ENCODE results near the gene LYRM4.

The LYRM4 gene

DNA sequence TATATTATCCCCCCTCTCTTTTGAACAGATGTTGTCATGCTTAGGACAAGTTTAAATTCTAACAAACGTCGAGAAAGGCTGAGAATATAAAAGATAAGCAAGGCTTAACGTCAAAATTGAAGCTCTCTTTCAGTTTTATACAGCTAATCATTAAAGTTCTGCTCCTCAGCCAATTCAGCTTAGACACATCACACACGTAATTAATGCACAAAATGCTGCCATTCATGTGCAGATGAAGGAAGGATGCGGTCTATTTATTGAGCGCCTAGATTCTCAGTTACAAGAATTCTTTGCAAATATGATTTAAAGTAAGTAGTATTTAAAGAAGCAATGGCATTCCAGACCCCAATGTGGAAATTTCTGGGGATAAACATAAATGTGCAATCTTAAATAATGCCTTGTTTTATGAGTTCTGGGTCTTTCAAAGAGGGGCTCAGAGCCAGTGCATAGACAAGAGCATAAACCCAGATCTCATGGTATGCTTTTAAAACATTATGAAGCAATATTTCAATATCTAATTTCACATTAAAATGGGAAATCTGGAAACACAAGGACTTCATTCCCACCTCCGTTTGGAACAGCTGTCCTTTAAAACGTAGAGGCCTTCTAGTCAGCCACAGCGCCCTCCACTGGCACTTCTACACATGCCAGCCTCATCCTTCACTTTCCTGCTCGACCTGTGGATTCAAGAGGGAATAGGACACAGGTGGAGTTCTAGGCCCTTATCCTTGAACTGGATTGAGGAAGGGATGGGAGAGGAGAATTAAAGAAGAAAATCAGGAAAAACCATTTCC lies 85.8 kb downstream of the LYRM4 start:
- peak; percentile 53 for DNase-seq (ENCODE audit: low spot score)

GRCh38 chr6:5174244-5174643 lies 86.5 kb downstream of the LYRM4 start:
- peak; percentile 79 for DNase-seq (ENCODE audit: low spot score)

DNA sequence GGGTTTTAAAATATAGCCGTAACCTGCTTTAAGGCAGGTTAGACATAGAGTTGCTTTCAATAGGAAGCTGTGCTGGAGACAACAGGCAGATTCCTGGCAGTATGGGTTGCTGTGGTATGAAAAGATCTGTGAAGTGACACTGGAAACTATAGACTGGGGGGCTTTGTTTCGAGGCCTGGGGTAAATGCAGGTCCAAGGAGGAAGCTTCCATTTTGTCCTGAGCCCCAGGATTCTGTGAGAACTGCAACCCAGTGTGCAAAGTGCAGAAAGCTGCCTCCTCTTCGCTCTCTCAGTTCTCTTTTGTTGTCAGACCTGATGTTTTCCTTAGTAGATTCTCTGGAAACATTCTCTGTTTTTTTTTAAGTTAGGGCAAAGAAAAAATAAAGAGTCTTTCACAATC lies 86.9 kb downstream of the LYRM4 start:
- no peak for DNase-seq (ENCODE audit: low spot score)

DNA sequence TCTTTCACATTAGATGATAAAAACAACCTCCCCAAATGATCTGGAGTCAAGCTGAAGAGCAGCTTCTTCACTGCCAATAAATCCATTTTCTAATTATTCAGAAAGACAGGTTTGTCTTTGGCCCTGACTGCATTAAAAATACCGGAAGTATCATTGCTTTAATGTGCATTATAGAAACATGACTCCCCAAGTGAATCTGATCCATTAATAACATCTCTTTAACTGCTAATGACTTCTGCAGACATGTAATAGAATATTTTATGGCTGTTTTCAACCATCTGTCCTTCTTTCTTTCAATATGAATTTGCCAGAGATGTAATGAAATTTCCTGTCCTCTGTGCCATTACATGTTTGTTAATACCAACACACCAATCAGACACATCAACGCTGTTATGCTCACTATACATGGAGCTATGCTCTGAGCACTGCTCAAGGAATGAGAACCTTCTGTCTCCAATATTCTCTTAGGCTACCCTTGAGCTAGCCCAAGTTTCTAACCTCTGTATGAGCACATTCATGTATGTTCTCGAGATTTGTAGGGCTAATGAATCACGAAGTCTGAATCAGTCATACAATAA lies 87.8 kb downstream of the LYRM4 start:
- no peak for DNase-seq (ENCODE audit: low spot score)

DNA sequence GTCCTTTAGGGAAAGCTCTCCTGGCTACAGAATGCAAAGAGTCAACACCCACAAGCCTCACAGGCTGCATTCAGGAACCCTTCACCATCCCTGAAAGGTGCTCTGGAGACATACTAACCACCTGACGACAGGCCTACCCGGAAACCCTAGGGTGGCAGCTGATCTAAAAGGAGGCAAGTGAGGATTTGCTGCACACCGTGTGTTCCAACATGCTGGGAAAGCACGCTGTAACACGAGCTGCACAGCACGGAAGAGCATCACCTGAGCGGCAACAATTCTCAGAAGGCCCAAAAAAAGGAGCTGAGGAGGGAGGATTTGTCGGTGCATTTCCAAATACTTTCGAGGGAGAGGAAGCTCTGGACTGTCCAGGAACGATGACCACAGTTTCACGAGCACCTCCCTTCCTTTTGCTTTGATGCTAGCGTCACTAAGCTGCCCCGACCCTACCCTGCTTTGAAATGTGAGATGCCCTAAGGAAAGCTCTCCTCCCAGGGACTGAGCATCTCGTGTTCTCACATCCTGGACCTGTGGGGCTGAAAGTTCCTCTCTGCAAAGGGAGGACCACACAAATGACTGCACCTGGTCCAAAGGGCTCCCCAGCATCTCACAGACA lies 88.6 kb downstream of the LYRM4 start:
- DNase-seq (ENCODE audit: low spot score) = no peak

- DNase-seq (ENCODE audit: low spot score) = no peak
Observed at GRCh38 chr6:5167501-5167900, 93.2 kb downstream of the LYRM4 start.

GRCh38 chr6:5164092-5164491 lies 96.7 kb downstream of the LYRM4 start:
- peak; percentile 41 for DNase-seq (ENCODE audit: low spot score)

DNA sequence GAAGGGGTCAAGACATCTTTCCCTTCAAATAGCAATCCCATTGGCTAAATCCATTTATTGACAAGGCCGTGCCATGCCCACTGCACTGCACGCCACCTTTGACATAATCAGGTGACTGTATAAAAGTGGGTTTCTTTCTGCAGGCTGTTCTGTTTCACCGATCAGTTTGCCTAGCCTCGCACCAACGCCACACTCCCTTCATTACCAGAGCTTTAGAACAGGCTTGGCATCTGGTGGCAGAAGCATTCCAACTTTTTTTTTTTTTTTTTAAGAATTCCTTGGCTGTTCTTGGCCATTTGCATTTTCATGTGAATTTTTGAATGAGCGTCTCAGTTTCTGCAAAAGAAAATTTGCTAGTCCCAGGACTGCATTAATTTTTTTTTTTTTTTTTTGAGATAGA lies 97.5 kb downstream of the LYRM4 start:
- no peak for DNase-seq (ENCODE audit: low spot score)

GRCh38 chr6:5162355-5162754 lies 98.4 kb downstream of the LYRM4 start:
- DNase-seq (ENCODE audit: low spot score) = no peak

DNA sequence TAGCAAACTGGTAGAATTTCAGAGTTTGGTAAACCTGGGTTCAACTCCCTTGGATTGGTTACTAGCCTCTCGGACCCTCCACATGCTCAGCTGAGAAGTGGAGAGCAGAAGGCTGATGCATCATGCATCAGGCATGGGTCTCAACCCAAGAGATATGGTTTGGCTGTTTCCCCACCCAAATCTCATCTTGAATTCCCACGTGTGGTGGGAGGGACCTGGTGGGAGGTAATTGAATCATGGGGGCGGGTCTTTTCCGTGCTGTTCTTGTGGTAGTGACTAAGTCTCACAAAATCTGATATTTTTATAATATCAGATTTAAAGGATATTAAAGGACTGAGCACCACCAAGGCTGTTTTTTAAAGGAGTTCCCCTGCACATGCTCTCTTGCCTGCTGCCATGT lies 100.5 kb downstream of the LYRM4 start:
- no peak for DNase-seq (ENCODE audit: low spot score)

DNA sequence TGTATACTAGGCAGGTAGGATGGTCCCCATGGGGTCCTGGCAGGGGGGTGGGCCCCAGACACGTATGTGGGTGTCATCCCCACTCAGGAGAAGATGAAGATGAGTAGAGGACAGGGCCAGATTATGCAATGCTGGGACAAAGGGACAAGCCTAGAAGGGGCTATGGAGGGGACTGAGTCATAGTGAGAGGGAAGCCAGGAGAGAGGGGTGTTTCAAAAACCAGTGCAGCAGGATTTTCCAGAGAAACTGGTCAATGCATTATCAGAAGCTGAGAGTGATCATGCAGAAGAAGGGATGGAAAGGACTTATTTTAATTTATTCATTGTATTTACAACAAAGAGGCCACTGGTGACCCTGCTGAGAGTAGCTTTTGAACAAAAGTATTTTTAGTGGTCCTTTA lies 101.6 kb downstream of the LYRM4 start:
- no peak for DNase-seq (ENCODE audit: low spot score)

DNA sequence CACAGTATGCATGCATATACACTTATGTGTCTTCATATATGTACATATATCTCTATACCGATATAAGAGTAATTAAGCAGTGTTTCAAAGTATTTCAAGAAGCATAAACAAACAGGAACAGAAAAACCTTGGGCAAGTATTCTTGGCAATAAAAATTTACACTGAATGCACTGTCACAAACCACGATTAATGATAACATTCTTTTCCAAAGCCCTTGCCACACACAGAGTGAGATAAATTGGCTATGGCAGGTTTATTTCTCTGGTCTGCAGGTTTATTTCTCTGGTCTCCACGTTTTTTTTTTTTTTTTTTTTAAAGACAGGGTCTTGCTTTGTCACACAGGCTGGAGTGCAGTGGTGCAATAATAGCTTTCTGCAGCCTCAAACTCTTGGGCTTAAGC lies 102.6 kb downstream of the LYRM4 start:
- no peak for DNase-seq (ENCODE audit: low spot score)

DNA sequence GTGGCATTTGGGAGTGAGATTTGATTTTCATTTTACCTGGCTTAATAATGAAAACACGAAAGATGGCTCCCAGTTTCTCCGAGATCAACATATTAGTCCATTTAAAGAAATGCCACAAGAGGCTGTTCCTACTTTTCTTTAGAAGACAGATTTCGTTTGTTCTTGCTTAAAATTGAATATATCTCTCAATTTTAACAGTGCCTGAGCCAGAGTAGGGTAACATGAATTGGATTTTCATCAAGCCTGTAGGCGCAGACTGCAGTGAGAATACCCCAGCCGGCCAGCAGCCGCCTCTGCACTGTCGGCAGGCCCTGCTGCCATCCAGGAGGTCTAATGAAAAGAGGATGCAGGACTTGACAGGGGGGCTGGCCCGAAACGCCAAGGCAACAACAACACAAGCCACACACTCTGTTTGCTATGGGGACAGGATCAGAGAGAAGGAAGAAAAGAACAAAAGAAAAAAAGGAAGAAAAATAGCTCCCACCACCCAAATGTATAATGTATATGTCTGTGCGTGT lies 103.1 kb downstream of the LYRM4 start:
- no peak for DNase-seq (ENCODE audit: low spot score)

DNA sequence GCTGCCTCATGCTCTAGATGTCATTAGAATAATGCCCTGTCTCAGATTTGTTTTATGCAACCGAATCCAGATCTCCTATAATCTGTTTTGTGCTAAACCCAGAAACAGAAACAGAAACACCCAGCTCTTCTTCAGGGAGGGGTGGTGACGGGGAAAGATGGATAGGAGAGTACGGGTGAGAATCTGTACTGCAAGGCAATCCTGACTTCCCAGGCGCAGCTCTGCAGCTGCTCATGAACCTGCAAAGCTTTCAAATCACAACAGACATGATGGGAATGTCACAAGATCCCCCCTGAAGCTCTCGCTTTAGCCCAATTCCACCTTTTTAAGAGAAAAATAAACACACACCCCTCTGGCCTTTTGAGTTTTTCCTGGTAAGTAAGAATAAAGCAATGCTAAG lies 104.1 kb downstream of the LYRM4 start:
- no peak for DNase-seq (ENCODE audit: low spot score)

GRCh38 chr6:5155906-5156305 lies 104.8 kb downstream of the LYRM4 start:
- DNase-seq (ENCODE audit: low spot score) = no peak

GRCh38 chr6:5153186-5153585 lies 107.6 kb downstream of the LYRM4 start:
- no peak for DNase-seq (ENCODE audit: low spot score)

DNA sequence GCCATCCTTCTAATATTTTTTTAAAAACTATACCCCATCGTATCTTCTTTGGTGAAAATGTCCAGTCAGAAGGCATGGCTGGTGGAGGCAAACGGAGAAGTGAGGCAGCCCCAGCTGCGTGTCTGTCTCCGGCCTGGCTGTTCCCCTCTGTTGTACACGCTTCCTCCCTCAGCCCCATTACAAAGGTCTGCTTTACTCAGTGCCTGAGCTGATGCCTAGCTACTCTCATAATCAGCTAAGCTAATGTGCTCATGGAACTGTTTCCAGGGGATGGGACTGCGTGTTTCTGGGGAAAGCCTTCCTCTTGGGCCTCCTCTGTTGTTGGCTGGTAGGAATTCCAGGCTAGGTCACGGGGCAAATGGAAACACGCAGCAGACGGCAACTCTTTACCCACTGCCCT lies 108.3 kb downstream of the LYRM4 start:
- DNase-seq (ENCODE audit: low spot score) = no peak

GRCh38 chr6:5151955-5152401 lies 108.8 kb downstream of the LYRM4 start:
- DNase-seq (ENCODE audit: low spot score) = no peak

- no peak for DNase-seq (ENCODE audit: low spot score)
Observed at GRCh38 chr6:5151360-5151954, 109.3 kb downstream of the LYRM4 start.

GRCh38 chr6:5150551-5151075 lies 110.1 kb downstream of the LYRM4 start:
- no peak for DNase-seq (ENCODE audit: low spot score)

DNA sequence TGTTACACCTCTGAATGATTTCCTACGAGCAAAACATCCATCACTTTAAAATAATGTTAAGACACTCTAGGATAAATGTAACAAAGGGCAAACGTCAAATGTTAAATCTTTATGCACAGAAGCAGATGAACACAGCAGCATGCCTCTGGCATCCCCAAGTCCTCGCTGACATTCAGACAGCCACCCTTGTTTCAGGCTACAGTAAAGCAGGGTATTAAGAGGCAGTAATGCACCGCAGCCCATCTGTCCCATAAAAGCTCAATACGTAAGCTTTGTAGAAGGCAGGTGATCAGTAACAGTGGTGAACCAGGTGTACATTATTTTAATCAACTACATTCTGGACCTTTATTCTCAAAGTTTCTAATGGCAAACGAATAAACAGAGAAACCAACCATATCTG lies 110.9 kb downstream of the LYRM4 start:
- no peak for DNase-seq (ENCODE audit: low spot score)

GRCh38 chr6:5149159-5149704 lies 111.5 kb downstream of the LYRM4 start:
- DNase-seq (ENCODE audit: low spot score) = no peak

All from COLO829 (cell line).